ENCODE results near the gene ITSN2.
A peak's percentile ranks its signal among the peaks of the same experiment; 100 is the strongest.

Gene ITSN2

GRCh38 chr2:24269265-24269664 is 91.1 kb downstream of the ITSN2 start:
- no peak for TF ChIP-seq CTCF (IDR thresholded peaks at IDR 0.05; ENCODE audit: low read depth, low read length, missing control alignments)
- H3K27me3 ChIP-seq (replicated peaks): no peaks in the 10 kb centered on the region
- peak; percentile 29 for DNase-seq
- peak overlapping the region; percentile 40 for H3K27ac ChIP-seq
- in situ Hi-C loops (cut with HindIII; ENCODE audit: low pct_ligation_motif_present, low sequenced_read_pairs): no loop called here
- H3K4me3 ChIP-seq (ENCODE audit: low read depth, low read length): no peak overlapping the region
- peaks cover 8% of the 10 kb centered on the region for H3K36me3 ChIP-seq (replicated peaks)

- no peak for TF ChIP-seq CTCF (IDR thresholded peaks at IDR 0.05; ENCODE audit: low read depth, low read length, missing control alignments)
- Histone ChIP-seq H3K27me3 (replicated peaks) (no peaks in the 10 kb centered on the region), H3K27ac (no peak overlapping the region), H3K4me3 (ENCODE audit: low read depth, low read length) (no peak overlapping the region), H3K36me3 (replicated peaks) (peaks cover 2% of the 10 kb centered on the region)
- no peak for DNase-seq
- in situ Hi-C loops (cut with HindIII; ENCODE audit: low pct_ligation_motif_present, low sequenced_read_pairs): no loop called here
These were observed 95.1 kb downstream of the ITSN2 start for GRCh38 chr2:24265212-24265611.

GRCh38 chr2:24262421-24262970 is 97.8 kb downstream of the ITSN2 start:
- in situ Hi-C loops (cut with HindIII; ENCODE audit: low pct_ligation_motif_present, low sequenced_read_pairs): no loop called here

GRCh38 chr2:24261441-24261840 is 98.9 kb downstream of the ITSN2 start:
- no peak for TF ChIP-seq CTCF (IDR thresholded peaks at IDR 0.05; ENCODE audit: low read depth, low read length, missing control alignments)
- H3K27me3 ChIP-seq (replicated peaks): no peaks in the 10 kb centered on the region
- in situ Hi-C loops (cut with HindIII; ENCODE audit: low pct_ligation_motif_present, low sequenced_read_pairs): no loop called here
- H3K4me3 ChIP-seq (ENCODE audit: low read depth, low read length): no peak overlapping the region
- DNase-seq: no peak
- H3K36me3 ChIP-seq (replicated peaks): no peaks in the 10 kb centered on the region
- H3K27ac ChIP-seq: no peak overlapping the region

More at GRCh38 chr2:24262421-24262970, 97.8 kb downstream of the ITSN2 start:
- DNase-seq: no peak
- H3K27me3 ChIP-seq (replicated peaks): no peaks in the 10 kb centered on the region
- H3K27ac ChIP-seq: no peak overlapping the region
- TF ChIP-seq CTCF (IDR thresholded peaks at IDR 0.05; ENCODE audit: low read depth, low read length, missing control alignments): no peak
- no peaks in the 10 kb centered on the region for H3K36me3 ChIP-seq (replicated peaks)
- no peak overlapping the region for H3K4me3 ChIP-seq (ENCODE audit: low read depth, low read length)

- Histone ChIP-seq H3K36me3 (replicated peaks) (no peaks in the 10 kb centered on the region), H3K27me3 (replicated peaks) (no peaks in the 10 kb centered on the region), H3K4me3 (ENCODE audit: low read depth, low read length) (no peak overlapping the region)
These were observed 101.0 kb downstream of the ITSN2 start for GRCh38 chr2:24259316-24259715.

More at GRCh38 chr2:24259316-24259715, 101.0 kb downstream of the ITSN2 start:
- no peak overlapping the region for H3K27ac ChIP-seq
- no peak for DNase-seq
- TF ChIP-seq CTCF (IDR thresholded peaks at IDR 0.05; ENCODE audit: low read depth, low read length, missing control alignments): no peak
- in situ Hi-C loops (cut with HindIII; ENCODE audit: low pct_ligation_motif_present, low sequenced_read_pairs): no loop called here
